ENCODE measurements around the gene AOC3. TPM values are rescaled to one million over a fixed set of nuclear protein-coding genes. Genes with fewer than 3 reads are reported as not detected.

Gene AOC3
- total RNA-seq: under 0.01 and 0.17 TPM in 2 replicates

DNA sequence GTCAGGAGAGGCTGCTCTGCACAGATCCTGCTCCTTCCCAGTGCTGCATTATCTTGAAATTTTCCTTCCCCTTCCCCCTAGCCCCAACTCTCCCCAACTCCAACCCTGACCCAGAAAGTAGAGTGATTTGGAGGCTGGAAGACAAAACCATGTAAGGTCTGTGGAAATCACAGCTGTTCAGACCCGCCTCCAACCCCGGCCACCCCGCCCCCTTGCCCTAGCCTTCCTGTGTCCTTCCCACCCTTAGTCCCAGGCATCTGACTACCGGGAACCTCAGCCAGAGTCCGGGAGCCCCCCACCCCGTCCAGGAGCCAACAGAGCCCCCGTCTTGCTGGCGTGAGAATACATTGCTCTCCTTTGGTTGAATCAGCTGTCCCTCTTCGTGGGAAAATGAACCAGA is at the start of gene AOC3:
Gene AOC3 (plus strand): TSS at position 246 of the 400 bp plus-strand sequence. CDS start 145 bp downstream, at position 391.
- no peak for DNase-seq (ENCODE audit: low read depth)

DNA sequence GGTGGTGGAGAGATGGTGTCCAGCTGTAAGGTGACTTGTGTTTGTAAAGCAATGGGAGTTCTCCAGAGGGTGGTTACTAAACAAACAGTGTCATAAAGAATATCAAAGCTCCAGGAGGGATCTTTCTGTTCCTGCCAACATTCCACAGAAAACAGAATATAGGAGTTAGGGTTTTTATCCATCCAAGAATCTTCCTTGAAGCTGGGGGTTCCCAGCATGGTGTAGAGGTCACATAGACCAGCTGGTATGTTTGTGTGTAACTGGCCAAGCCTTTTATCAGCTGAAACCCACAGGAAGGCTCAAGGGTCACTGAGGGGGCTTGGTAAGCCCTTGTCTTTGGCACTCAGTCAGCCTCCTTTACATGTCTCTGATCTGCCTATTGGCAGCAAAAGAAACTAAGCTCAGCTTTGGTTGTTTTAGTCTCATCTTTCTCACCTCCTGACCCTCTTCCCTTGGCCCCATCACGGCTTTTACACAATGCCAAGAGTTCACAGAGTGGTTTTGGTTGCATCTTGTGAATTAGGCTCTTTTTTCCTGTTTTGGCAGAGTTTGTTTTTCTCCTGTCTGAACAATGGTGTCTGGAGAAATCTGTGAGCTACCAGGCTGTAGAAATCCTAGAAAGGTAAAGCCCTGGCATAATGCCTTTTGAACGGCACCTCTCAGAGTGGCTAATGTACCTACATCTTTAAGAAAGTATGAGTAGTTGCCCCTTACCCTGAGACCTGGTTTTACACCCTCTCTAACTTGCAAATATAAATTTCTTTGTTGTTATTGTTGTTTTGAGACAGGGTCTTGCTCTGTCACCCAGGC is 47.7 kb upstream of the AOC3 start:
- DNase-seq (ENCODE audit: low read depth): no peak

DNA sequence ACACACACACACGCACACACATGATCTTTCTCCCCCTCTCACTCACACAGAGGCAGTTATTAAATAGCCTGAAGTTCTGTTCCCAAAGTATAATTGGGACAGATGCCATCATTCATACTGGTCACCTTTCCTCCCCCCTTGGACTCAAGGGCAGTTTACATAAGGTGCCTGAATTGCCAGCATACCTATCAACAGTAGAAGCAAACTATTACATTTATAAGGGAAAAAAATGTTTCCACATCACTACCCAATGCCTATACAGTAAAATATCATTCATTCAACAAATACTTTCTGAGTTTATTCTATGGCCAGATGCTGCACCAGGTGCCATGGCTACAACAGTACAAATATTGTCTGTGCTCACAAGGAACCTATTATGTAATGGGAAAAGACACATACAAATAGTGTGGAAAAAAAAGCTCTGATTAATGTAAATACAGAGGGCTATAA is 46.1 kb upstream of the AOC3 start:
- DNase-seq (ENCODE audit: low read depth): peak; percentile 41

DNA sequence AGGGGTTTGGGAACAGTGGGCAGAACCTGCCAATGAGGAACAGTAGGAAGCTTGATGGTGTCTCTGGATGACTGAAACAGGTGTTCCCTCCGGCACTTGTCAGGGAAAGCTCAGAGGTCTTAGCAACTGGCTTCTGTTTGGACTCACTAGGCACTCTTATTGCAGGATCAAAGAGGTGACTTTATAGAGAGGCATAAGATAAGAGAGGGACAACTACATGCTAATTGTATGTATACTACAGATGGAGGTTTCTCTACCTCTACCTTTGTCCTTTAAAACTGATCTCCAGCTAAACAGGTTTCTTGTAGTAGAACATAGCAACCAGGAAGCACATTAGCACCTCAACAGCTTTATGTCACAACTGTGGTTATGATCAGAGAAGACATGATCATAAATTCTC is 44.8 kb upstream of the AOC3 start:
- no peak for DNase-seq (ENCODE audit: low read depth)

GRCh38 chr17:42809250-42809649 is 41.7 kb upstream of the AOC3 start:
- peak; percentile 61 for DNase-seq (ENCODE audit: low read depth)

- DNase-seq (ENCODE audit: low read depth): no peak
Measured at GRCh38 chr17:42814633-42815399, 36.2 kb upstream of the AOC3 start.

DNA sequence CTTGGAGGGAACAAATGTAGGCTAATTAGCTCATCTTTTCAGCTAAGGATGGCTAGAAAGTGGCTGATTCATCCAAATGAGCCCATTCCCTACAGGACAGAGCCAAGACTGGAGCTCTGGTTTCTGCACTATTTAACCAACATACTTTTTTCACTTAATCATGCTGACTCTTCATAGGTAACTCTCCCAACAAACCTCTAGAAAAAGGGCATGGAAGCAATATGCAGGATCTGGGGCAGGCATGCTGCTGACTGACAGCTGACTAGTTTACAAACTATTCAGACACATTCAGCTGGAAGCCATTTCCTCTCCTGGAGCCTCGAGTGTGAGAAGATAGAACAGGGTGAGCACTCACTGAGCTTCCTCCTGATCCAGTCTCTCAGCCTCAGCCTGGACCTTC is 33.1 kb upstream of the AOC3 start:
- no peak for DNase-seq (ENCODE audit: low read depth)

GRCh38 chr17:42818379-42818778 is 32.6 kb upstream of the AOC3 start:
- DNase-seq (ENCODE audit: low read depth): no peak

DNA sequence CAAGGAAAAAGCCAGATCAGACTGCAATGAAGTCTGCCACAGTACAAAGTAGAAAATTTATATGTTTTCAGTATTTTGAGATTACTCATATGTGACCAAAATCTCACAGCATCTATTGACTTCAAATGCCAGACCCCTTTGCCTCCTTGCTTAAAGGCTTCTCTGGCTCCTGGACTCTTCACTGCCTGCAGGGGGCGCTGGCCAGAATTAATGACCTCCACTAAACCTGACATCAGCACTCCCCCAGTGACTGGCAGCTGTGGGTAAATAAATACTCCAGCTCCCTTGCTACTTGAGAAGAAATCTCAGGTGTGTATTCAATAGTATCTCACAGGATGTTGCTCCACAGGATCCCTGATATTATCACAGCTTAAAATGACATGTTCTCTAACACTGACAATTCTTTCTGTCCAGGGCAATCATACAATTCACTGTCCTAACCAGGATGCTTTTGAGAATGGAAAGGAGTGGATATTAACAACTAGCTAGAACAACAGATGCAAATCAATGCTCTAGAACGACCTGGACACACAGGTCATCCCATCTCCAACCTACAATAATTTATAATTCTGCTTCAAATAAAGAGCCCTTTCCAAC is 31.0 kb upstream of the AOC3 start:
- peak; percentile 49 for DNase-seq (ENCODE audit: low read depth)

DNA sequence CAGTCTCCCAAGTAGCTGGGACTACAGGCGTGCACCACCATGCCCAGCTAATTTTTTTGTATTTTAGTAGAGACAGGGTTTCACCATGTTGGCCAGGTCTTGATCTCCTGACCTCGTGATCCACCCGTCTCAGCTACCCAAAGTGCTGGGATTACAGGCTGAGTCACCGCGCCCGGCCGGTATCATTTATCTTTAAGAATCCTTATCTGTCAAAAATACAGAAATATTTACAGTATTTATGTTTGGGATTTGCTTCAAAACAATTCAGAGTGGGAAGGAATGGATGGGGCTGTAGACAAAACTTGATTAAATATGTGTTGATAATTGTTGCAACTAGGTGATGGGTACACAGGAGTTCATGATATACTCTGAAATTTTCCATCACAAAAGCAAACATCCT is 29.8 kb upstream of the AOC3 start:
- DNase-seq (ENCODE audit: low read depth): no peak

DNA sequence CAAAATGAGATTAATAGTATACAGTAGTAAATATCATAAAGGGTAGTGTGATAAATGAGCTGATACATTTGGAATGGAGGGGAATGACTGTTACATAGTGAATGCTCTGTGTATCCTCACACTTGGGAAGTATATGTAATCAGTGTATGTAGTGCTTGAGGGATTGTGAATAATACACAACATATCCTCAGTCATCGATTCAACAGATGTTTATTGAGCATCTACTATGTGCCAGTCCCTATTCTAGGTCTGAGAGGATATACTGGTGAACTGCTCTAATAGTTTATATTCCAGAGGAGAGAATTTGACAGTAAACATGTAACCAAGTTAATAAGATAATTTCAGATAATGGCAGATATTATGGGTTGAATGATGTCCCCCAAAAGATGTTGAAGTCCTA is 23.5 kb upstream of the AOC3 start:
- DNase-seq (ENCODE audit: low read depth): no peak

- no peak for DNase-seq (ENCODE audit: low read depth)
Measured at GRCh38 chr17:42830971-42831370, 20.0 kb upstream of the AOC3 start.

- no peak for DNase-seq (ENCODE audit: low read depth)
Measured at GRCh38 chr17:42832213-42832933, 18.6 kb upstream of the AOC3 start.

GRCh38 chr17:42832934-42833766 is 17.8 kb upstream of the AOC3 start, which contains the start of gene PSME3:
TSS of gene PSME3 (plus strand) at chr17:42833397. CDS start at chr17:42833632, 235 bp downstream.
- DNase-seq (ENCODE audit: low read depth): peak; percentile 68

DNA sequence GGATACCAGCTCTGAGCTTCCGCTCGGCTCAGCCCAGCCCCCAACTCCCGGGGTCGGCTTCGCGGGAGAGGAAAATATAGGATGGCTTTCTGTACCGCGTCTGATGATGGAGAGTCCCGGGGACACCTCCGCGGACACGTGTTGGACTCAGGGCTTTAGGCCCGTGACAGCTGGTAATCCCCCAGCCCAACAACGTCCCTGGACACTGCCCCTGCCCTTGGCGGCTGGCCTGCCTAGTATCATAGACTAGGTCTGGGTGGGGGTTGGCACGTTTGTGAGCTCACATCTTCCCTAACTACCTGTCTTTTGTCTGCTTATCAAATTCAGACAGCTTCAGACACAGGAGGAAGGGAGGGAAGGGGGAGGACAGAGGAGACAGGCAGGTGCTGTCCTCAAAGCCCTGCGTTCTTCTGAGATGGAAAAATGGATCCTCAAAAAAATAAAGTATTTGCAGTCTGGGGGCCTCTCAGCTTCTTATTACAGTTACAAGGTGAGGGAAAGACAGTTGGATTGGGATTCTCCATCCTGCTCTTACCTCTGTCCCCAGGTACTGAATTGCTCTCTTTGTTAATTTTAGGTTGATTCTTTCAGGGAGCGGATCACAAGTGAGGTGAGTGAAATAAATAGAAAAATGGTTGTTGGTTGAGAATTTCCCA is 17.1 kb upstream of the AOC3 start:
- no peak for DNase-seq (ENCODE audit: low read depth)

- DNase-seq (ENCODE audit: low read depth): peak; percentile 34
Measured at GRCh38 chr17:42835732-42836131, 15.3 kb upstream of the AOC3 start.

DNA sequence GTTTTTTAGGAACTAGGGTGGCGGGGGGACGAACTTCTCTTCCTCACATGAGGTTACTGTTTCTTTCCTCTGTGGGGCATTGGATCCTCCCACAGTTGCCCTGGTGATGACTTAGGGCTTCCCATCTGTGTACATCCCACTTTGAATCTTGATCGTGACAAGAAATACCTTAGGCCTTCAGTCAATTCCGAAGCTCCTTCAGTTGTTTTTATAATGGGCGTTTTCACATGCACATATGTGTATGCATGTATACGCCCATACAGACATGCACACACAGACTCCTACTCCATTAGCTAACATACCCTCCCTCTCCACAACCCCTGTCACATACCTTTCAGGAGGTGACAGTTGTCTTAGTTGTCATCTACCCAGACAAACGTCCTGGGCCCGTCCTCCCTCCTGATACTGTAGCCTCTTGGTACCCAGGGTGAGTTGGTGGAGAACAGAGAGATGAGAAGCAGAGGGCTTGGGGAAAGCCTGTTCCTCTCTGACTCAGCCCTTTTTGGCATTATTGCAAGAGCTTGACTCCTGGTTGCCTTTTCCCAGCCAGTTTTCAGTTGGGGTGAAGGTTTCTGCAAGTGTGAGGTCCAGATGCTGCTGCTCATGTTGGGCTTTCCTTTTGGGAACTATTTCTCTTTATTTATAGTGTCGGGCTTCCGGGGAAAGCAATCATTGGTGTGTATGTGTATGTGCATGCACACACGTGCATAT is 8.9 kb upstream of the AOC3 start:
- no peak for DNase-seq (ENCODE audit: low read depth)

DNA sequence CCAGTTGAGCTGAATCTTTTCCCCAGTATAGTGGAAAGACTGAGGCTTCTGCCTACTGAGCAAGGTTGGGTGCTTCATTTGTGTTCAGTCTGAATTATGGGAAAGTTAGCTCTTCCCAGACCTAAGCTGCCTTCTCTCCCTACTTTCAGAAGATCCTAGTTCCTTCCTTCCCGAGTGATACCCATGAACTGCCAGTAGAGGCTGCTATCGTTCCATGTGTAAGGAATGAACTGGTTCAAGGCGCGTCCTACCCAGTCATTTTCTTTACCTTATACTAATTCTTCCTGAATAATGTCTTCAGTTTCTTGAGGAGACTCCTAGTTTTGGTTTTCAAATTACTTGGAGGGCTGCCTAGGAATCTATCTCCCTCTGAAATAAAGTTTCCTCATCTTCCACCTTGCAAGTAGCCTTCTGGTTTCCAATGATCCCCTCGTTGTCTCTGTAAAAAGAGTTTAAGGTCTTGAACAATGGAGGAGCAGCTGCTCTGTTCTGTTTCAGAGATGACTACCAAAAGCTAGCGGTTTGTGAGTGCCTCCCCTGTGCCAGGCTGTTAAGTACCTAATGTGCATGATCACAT is 7.6 kb upstream of the AOC3 start:
- DNase-seq (ENCODE audit: low read depth): peak; percentile 63

DNA sequence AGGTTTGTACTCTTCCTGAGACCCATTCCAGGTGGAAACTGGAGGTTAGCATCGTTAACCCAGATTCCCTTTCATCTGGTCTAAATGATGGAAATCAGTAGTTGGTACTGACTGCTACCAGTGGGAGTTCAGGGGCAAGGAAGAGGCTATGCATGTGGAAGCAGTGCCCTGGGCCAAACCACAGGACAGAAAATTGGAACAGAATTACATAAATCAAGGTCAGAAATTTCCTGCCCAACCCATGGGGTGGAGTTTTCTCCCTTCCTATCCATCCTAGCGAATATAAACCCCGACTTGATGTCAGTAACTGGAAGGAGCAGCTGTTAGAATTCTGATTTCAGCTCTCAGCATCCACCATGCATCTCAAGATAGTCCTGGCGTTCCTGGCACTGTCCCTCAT is 6.7 kb upstream of the AOC3 start, which contains the start of gene AOC2:
Gene AOC2 (plus strand): TSS at position 310 of the 400 bp plus-strand sequence. CDS start 47 bp downstream, at position 357.
- DNase-seq (ENCODE audit: low read depth): no peak
